ENCODE data around the gene JAK2.

DNA sequence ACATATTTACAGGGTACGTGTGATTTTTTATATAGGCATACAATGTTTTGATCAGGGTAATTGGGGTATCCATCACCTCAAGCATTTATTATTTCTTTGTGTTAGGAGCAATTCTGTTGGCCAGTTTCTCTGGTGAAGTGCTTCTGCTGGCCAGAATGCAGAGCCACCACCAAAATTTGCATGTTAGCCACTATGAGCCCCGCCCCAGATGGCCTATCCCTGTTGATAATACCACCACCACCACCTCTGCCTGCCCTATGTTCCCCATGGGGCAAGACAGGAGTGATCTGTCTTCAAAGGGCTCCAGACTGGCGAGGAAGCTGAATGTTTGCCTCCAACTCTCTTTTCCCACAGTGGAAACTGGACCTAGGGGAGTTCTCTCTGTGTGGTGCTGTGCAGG lies 26.0 kb upstream of the JAK2 start:
- TF ChIP-seq MYC (IDR thresholded peaks at IDR 0.05; ENCODE audit: borderline replicate concordance, low read length) = no peak
- TF ChIP-seq, protein P1, sequence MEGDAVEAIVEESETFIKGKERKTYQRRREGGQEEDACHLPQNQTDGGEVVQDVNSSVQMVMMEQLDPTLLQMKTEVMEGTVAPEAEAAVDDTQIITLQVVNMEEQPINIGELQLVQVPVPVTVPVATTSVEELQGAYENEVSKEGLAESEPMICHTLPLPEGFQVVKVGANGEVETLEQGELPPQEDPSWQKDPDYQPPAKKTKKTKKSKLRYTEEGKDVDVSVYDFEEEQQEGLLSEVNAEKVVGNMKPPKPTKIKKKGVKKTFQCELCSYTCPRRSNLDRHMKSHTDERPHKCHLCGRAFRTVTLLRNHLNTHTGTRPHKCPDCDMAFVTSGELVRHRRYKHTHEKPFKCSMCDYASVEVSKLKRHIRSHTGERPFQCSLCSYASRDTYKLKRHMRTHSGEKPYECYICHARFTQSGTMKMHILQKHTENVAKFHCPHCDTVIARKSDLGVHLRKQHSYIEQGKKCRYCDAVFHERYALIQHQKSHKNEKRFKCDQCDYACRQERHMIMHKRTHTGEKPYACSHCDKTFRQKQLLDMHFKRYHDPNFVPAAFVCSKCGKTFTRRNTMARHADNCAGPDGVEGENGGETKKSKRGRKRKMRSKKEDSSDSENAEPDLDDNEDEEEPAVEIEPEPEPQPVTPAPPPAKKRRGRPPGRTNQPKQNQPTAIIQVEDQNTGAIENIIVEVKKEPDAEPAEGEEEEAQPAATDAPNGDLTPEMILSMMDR (IDR thresholded peaks at IDR 0.05) = no peak
- TF ChIP-seq, protein P2, sequence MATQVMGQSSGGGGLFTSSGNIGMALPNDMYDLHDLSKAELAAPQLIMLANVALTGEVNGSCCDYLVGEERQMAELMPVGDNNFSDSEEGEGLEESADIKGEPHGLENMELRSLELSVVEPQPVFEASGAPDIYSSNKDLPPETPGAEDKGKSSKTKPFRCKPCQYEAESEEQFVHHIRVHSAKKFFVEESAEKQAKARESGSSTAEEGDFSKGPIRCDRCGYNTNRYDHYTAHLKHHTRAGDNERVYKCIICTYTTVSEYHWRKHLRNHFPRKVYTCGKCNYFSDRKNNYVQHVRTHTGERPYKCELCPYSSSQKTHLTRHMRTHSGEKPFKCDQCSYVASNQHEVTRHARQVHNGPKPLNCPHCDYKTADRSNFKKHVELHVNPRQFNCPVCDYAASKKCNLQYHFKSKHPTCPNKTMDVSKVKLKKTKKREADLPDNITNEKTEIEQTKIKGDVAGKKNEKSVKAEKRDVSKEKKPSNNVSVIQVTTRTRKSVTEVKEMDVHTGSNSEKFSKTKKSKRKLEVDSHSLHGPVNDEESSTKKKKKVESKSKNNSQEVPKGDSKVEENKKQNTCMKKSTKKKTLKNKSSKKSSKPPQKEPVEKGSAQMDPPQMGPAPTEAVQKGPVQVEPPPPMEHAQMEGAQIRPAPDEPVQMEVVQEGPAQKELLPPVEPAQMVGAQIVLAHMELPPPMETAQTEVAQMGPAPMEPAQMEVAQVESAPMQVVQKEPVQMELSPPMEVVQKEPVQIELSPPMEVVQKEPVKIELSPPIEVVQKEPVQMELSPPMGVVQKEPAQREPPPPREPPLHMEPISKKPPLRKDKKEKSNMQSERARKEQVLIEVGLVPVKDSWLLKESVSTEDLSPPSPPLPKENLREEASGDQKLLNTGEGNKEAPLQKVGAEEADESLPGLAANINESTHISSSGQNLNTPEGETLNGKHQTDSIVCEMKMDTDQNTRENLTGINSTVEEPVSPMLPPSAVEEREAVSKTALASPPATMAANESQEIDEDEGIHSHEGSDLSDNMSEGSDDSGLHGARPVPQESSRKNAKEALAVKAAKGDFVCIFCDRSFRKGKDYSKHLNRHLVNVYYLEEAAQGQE (IDR thresholded peaks at IDR 0.05) = no peak
- TF ChIP-seq CEBPB (IDR thresholded peaks at IDR 0.05) = no peak
- TF ChIP-seq EP300 (IDR thresholded peaks at IDR 0.05) = no peak
- no peak for TF ChIP-seq POLR2A (IDR thresholded peaks at IDR 0.05; ENCODE audit: low read length)
- TF ChIP-seq, protein P3, sequence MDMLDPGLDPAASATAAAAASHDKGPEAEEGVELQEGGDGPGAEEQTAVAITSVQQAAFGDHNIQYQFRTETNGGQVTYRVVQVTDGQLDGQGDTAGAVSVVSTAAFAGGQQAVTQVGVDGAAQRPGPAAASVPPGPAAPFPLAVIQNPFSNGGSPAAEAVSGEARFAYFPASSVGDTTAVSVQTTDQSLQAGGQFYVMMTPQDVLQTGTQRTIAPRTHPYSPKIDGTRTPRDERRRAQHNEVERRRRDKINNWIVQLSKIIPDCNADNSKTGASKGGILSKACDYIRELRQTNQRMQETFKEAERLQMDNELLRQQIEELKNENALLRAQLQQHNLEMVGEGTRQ (IDR thresholded peaks at IDR 0.05) = no peak
- TF ChIP-seq BHLHE40 (IDR thresholded peaks at IDR 0.05; ENCODE audit: low read depth, low read length) = no peak
- TF ChIP-seq ESRRA (IDR thresholded peaks at IDR 0.05; ENCODE audit: borderline replicate concordance, low read length) = no peak
- no peak for TF ChIP-seq ZFP36 (IDR thresholded peaks at IDR 0.05; ENCODE audit: borderline replicate concordance, partially characterized antibody)

All from A549 (cell line).